IMR-90 (cell line): Measurements from ENCODE around the gene C5. TPM values are rescaled to one million over a fixed set of nuclear protein-coding genes. Genes with fewer than 3 reads are reported as not detected.

Experiments
- ATAC-seq: fragments of 200-7000 bp; cut with Tn5 transposase; 2 replicates; pipeline ENCODE4 v1.9.1; 2020; ENCODE audit warnings: low read depth, mild to moderate bottlenecking, moderate library complexity
- BruUV-seq: library from RNA; stranded (reverse); fragments of 400-500 nt; replicated peaks from 2 replicates; lab custom pipeline; 2021; lab: Mats Ljungman, UMichigan
- CTCF ChIA-PET: fragments of 300-600 bp; formaldehyde crosslinking; extraction: SDS; loops from one replicate; lab custom pipeline; 2021; ENCODE audit warnings: antibody characterized with exemption; lab: Yijun Ruan, JAX
- POLR2A ChIA-PET: fragments of 300-600 bp; sonication (Branson Sonifier 250); formaldehyde crosslinking; loops from one replicate; lab custom pipeline; 2022; ENCODE audit warnings: antibody characterized with exemption; ENCODE audit not compliant: unreplicated experiment; lab: Charles Lee
- DNase-seq: peaks from one replicate; pipeline ENCODE4 v3.0.0; 2013
- H2AFZ ChIP-seq: replicated peaks from 2 replicates; pipeline ENCODE3; 2013; ENCODE audit warnings: low read length, mild to moderate bottlenecking; ENCODE audit not compliant: poor library complexity
- H2AK5ac ChIP-seq: 2 replicates; pipeline ENCODE4 v1.6.1; 2013; ENCODE audit warnings: low read depth, low read length, inconsistent platforms
- H2AK9ac ChIP-seq: replicated peaks from 2 replicates; pipeline ENCODE3; 2013; ENCODE audit warnings: mild to moderate bottlenecking, low read depth, low read length, moderate library complexity; ENCODE audit not compliant: poor library complexity
- H2BK120ac ChIP-seq: 2 replicates; pipeline ENCODE4 v1.6.1; 2013; ENCODE audit warnings: low read depth, low read length, inconsistent platforms
- H2BK15ac ChIP-seq: 3 replicates; pipeline ENCODE4 v1.6.1; 2013; ENCODE audit warnings: low read depth, low read length, inconsistent platforms
- H2BK20ac ChIP-seq: 2 replicates; pipeline ENCODE4 v1.6.1; 2013; ENCODE audit warnings: low read depth, mild to moderate bottlenecking, inconsistent platforms, low read length, moderate library complexity
- H2BK5ac ChIP-seq: 2 replicates; pipeline ENCODE4 v1.6.1; 2013; ENCODE audit warnings: mild to moderate bottlenecking, low read depth, low read length, inconsistent platforms; ENCODE audit not compliant: poor library complexity, severe bottlenecking
- H3K14ac ChIP-seq: replicated peaks from 2 replicates; pipeline ENCODE4 v1.6.1; 2013; ENCODE audit warnings: low read depth, low read length, inconsistent platforms
- H3K18ac ChIP-seq: 2 replicates; pipeline ENCODE4 v1.6.1; 2013; ENCODE audit warnings: low read depth, low read length, control low read depth
- H3K23ac ChIP-seq: 2 replicates; pipeline ENCODE4 v1.6.1; 2013; ENCODE audit warnings: low read depth, low read length, inconsistent platforms
- H3K27ac ChIP-seq: 2 replicates; pipeline ENCODE4 v1.5.1; 2013; ENCODE audit warnings: mild to moderate bottlenecking, control low read depth, low read length; ENCODE audit not compliant: insufficient read depth
- H3K27me3 ChIP-seq: 2 replicates; pipeline ENCODE4 v1.6.1; 2013; ENCODE audit warnings: low read length; ENCODE audit not compliant: control insufficient read depth, insufficient read depth
- H3K36me3 ChIP-seq: 2 replicates; pipeline ENCODE4 v1.6.1; 2013; ENCODE audit warnings: low read length, mixed read lengths; ENCODE audit not compliant: control insufficient read depth, insufficient read depth
- H3K4ac ChIP-seq: 2 replicates; pipeline ENCODE4 v1.6.1; 2013; ENCODE audit warnings: low read depth, low read length, inconsistent platforms
- H3K4me1 ChIP-seq: 2 replicates; pipeline ENCODE4 v1.6.1; 2013; ENCODE audit warnings: low read length, mixed read lengths; ENCODE audit not compliant: control insufficient read depth, insufficient read depth
- H3K4me2 ChIP-seq: 2 replicates; pipeline ENCODE4 v1.6.1; 2013; ENCODE audit warnings: low read depth, mild to moderate bottlenecking, control low read depth, low read length, moderate library complexity
- H3K4me3 ChIP-seq: 2 replicates; pipeline ENCODE4 v1.5.1; 2013; ENCODE audit warnings: low read depth, mild to moderate bottlenecking, control low read depth, low read length, moderate library complexity; ENCODE audit not compliant: insufficient read depth
- H3K56ac ChIP-seq: 2 replicates; pipeline ENCODE4 v1.6.1; 2013; ENCODE audit warnings: low read length, inconsistent platforms; ENCODE audit not compliant: insufficient read depth; ENCODE audit errors: extremely low read depth
- H3K79me1 ChIP-seq, 2 experiments: 2 replicates each; pipeline ENCODE4 v1.6.1; 2013; ENCODE audit warnings: low read length in 2 of 2, inconsistent platforms in 1 of 2, low read depth in 1 of 2
- H3K9ac ChIP-seq: 2 replicates; pipeline ENCODE4 v1.6.1; 2013; ENCODE audit warnings: low read depth, low read length, control low read depth
- H3K9me1 ChIP-seq: 2 replicates; pipeline ENCODE4 v1.6.1; 2013; ENCODE audit warnings: low read length, inconsistent platforms; ENCODE audit not compliant: insufficient read depth
- H3K9me3 ChIP-seq: 2 replicates; pipeline ENCODE4 v1.6.1; 2013; ENCODE audit warnings: low read length; ENCODE audit not compliant: control insufficient read depth, insufficient read depth
- H4K20me1 ChIP-seq: 2 replicates; pipeline ENCODE4 v1.6.1; 2013; ENCODE audit warnings: low read length, inconsistent platforms; ENCODE audit not compliant: insufficient read depth
- H4K5ac ChIP-seq: 2 replicates; pipeline ENCODE4 v1.6.1; 2013; ENCODE audit warnings: mild to moderate bottlenecking, low read depth, low read length, control low read depth
- H4K8ac ChIP-seq, 2 experiments: 2 replicates each; pipeline ENCODE4 v1.6.1; 2013; ENCODE audit warnings: low read depth in 2 of 2, low read length in 2 of 2, control low read depth in 1 of 2, inconsistent platforms in 1 of 2
- H4K91ac ChIP-seq: 2 replicates; pipeline ENCODE4 v1.6.1; 2013; ENCODE audit warnings: low read depth, low read length, inconsistent platforms; ENCODE audit not compliant: insufficient read depth
- CEBPB ChIP-seq: IDR thresholded peaks from 2 replicates; pipeline ENCODE4 v1.6.1; 2012; ENCODE audit warnings: low read depth, low read length, improper control_type of control experiment
- CHD1 ChIP-seq: IDR thresholded peaks from 2 replicates; pipeline ENCODE4 v1.6.1; 2012; ENCODE audit warnings: low read depth, low read length, improper control_type of control experiment
- FOS ChIP-seq: fragments of 150-350 bp; IDR thresholded peaks from 2 replicates; pipeline ENCODE4 v1.6.1; 2016; ENCODE audit warnings: low read depth, low read length
- MAFK ChIP-seq: IDR thresholded peaks from 2 replicates; pipeline ENCODE4 v1.6.1; 2012; ENCODE audit warnings: low read depth, low read length, improper control_type of control experiment
- MXI1 ChIP-seq: IDR thresholded peaks from 2 replicates; pipeline ENCODE4 v1.6.1; 2012; ENCODE audit warnings: low read depth, mild to moderate bottlenecking, low read length, moderate library complexity, borderline replicate concordance
- RAD21 ChIP-seq: IDR thresholded peaks from 2 replicates; pipeline ENCODE4 v1.6.1; 2012; ENCODE audit warnings: low read length, improper control_type of control experiment
- RFX5 ChIP-seq: IDR thresholded peaks from 2 replicates; pipeline ENCODE4 v1.8.0; 2012; ENCODE audit warnings: low read depth, mild to moderate bottlenecking, low read length, moderate library complexity
- SMC3 ChIP-seq: fragments of 150-350 bp; IDR thresholded peaks from 2 replicates; pipeline ENCODE4 v1.6.1; 2016; ENCODE audit warnings: low read depth, mild to moderate bottlenecking, antibody characterized with exemption, low read length, moderate library complexity
- WGBS, 2 experiments: methylation state at CpG; one replicate each; pipeline versions ENCODE4 v1.1.5 to v1.1.7; 2013; ENCODE audit warnings: missing lambda C conversion rate in 2 of 2; ENCODE audit not compliant: insufficient read length in 1 of 2; ENCODE audit errors: extremely low coverage in 2 of 2; 5-methylcytosine and 5-hydroxymethylcytosine counted together
- dilution Hi-C: fragments of 300-500 bp; cut with HindIII; formaldehyde crosslinking; loops from one replicate; pipeline ENCODE4 v1.14.3; 2018; ENCODE audit warnings: low sequenced_read_pairs; ENCODE audit not compliant: unreplicated experiment
- in situ Hi-C: fragments of 300-500 bp; cut with MboI; formaldehyde crosslinking; loops from 3 replicates; pipeline ENCODE4 v1.14.3; 2019; ENCODE audit warnings: low sequenced_read_pairs, inconsistent platforms, mixed read lengths
- intact Hi-C: fragments of 100-400 bp; cut with micrococcal nuclease; formaldehyde crosslinking; loops from 2 replicates; pipeline ENCODE4 v1.10.0; 2022
- polyA plus RNA-seq, 3 experiments: library from polyadenylated mRNA; depleted of rRNA; stranded (reverse); fragments of >200 nt; gene quantifications; 2 replicates each; pipeline ENCODE4 v1.2.3, GENCODE V29; 2012; ENCODE audit warnings: low replicate concordance in 1 of 3
- total RNA-seq: library from RNA; depleted of rRNA; stranded (reverse); fragments of >200 nt; gene quantifications from 2 replicates; pipeline ENCODE4 v1.2.3, GENCODE V29; 2012
- TF ChIP-seq, protein P1 (sequence below): fragments of 150-350 bp; IDR thresholded peaks from 2 replicates; pipeline ENCODE4 v1.6.1; 2017; ENCODE audit warnings: mild to moderate bottlenecking, antibody characterized with exemption, low read length, low read depth
- TF ChIP-seq, protein P2 (sequence below): conservative IDR thresholded peaks from 2 replicates; pipeline ENCODE4 v1.5.1; 2012; ENCODE audit warnings: mild to moderate bottlenecking, low read depth, low read length, improper control_type of control experiment

Gene C5
- total and polyA plus RNA-seq, 2 of the 4 experiments (the other 2 are of a cell fraction), result 1.5 to 2.3 TPM

GRCh38 chr9:120922404-120923195 lies 127.5 kb downstream of the C5 start:
- H3K9me1 ChIP-seq, result peaks cover 26% of the 10 kb centered on the region
- ChIA-PET POLR2A (interaction anchor here (0.9 kb wide), 1 partner anchor 9 kb away, joined by 6 read pairs; no protein-coding TSS in a partner anchor), CTCF (no interaction called here)
- in situ Hi-C loops, result no loop called here
- H3K79me1 ChIP-seq, result peaks cover 0 to 29% of the 10 kb centered on the region in 2 experiments; a peak in 2 of 4 replicates
- no peak overlapping the region for H2AK5ac ChIP-seq
- H3K9ac ChIP-seq, result no peak overlapping the region
- H3K4me2 ChIP-seq, result no peak overlapping the region
- no peak overlapping the region for H4K91ac ChIP-seq
- dilution Hi-C loops, result no loop called here
- H4K20me1 ChIP-seq, result no peaks in the 10 kb centered on the region
- DNase-seq, result no peak
- H2BK15ac ChIP-seq, result no peak overlapping the region
- H3K56ac ChIP-seq, result no peak overlapping the region
- no peak overlapping the region for H2AK9ac ChIP-seq
- no CpG with 5 or more reads among the region's 7 CpGs for WGBS, 2 experiments
- H4K8ac ChIP-seq, result no peak overlapping the region
- H2AFZ ChIP-seq, result no peak overlapping the region
- H3K14ac ChIP-seq, result no peak overlapping the region
- H3K23ac ChIP-seq, result 0 out of 2 replicates have a peak overlapping the region, but pooled peaks have one; percentile 33
- ATAC-seq, result no peak
- H3K27me3 ChIP-seq, result no peaks in the 10 kb centered on the region
- TF ChIP-seq RAD21 (no peak), SMC3 (no peak), MXI1 (no peak), CHD1 (no peak), FOS (no peak), CEBPB (no peak), MAFK (no peak), RFX5 (no peak)
- TF ChIP-seq, protein P1, sequence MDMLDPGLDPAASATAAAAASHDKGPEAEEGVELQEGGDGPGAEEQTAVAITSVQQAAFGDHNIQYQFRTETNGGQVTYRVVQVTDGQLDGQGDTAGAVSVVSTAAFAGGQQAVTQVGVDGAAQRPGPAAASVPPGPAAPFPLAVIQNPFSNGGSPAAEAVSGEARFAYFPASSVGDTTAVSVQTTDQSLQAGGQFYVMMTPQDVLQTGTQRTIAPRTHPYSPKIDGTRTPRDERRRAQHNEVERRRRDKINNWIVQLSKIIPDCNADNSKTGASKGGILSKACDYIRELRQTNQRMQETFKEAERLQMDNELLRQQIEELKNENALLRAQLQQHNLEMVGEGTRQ, result no peak
- TF ChIP-seq, protein P2, sequence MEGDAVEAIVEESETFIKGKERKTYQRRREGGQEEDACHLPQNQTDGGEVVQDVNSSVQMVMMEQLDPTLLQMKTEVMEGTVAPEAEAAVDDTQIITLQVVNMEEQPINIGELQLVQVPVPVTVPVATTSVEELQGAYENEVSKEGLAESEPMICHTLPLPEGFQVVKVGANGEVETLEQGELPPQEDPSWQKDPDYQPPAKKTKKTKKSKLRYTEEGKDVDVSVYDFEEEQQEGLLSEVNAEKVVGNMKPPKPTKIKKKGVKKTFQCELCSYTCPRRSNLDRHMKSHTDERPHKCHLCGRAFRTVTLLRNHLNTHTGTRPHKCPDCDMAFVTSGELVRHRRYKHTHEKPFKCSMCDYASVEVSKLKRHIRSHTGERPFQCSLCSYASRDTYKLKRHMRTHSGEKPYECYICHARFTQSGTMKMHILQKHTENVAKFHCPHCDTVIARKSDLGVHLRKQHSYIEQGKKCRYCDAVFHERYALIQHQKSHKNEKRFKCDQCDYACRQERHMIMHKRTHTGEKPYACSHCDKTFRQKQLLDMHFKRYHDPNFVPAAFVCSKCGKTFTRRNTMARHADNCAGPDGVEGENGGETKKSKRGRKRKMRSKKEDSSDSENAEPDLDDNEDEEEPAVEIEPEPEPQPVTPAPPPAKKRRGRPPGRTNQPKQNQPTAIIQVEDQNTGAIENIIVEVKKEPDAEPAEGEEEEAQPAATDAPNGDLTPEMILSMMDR, result no peak
- no peaks in the 10 kb centered on the region for H3K36me3 ChIP-seq
- no peak overlapping the region for H2BK5ac ChIP-seq
- intact Hi-C loops, result no loop called here
- H3K9me3 ChIP-seq, result no peaks in the 10 kb centered on the region
- no peak overlapping the region for H3K27ac ChIP-seq
- H4K5ac ChIP-seq, result no peak overlapping the region
- no peak overlapping the region for H3K18ac ChIP-seq
- no TSS peak for BruUV-seq
- H3K4me3 ChIP-seq, result no peak overlapping the region
- H3K4ac ChIP-seq, result no peak overlapping the region
- peaks cover 26% of the 10 kb centered on the region for H3K4me1 ChIP-seq
- no peak overlapping the region for H2BK20ac ChIP-seq
- no peak overlapping the region for H2BK120ac ChIP-seq
